IMR-90 (cell line): ENCODE measurements around the gene IL1RAPL1. TPM values are rescaled to one million over a fixed set of nuclear protein-coding genes. Genes with fewer than 3 reads are reported as not detected.

ENCODE experiments used
- ATAC-seq: fragments of 200-7000 bp; cut with Tn5 transposase; 2 replicates; pipeline ENCODE4 v1.9.1; 2020; ENCODE audit warnings: low read depth, mild to moderate bottlenecking, moderate library complexity
- BruUV-seq: library from RNA; stranded (reverse); fragments of 400-500 nt; replicated peaks from 2 replicates; lab custom pipeline; 2021; lab: Mats Ljungman, UMichigan
- CTCF ChIA-PET: fragments of 300-600 bp; formaldehyde crosslinking; extraction: SDS; loops from one replicate; lab custom pipeline; 2021; ENCODE audit warnings: antibody characterized with exemption; lab: Yijun Ruan, JAX
- POLR2A ChIA-PET: fragments of 300-600 bp; sonication (Branson Sonifier 250); formaldehyde crosslinking; loops from one replicate; lab custom pipeline; 2022; ENCODE audit warnings: antibody characterized with exemption; ENCODE audit not compliant: unreplicated experiment; lab: Charles Lee
- DNase-seq: peaks from one replicate; pipeline ENCODE4 v3.0.0; 2013
- H2AFZ ChIP-seq: replicated peaks from 2 replicates; pipeline ENCODE3; 2013; ENCODE audit warnings: low read length, mild to moderate bottlenecking; ENCODE audit not compliant: poor library complexity
- H2AK5ac ChIP-seq: 2 replicates; pipeline ENCODE4 v1.6.1; 2013; ENCODE audit warnings: low read depth, low read length, inconsistent platforms
- H2AK9ac ChIP-seq: replicated peaks from 2 replicates; pipeline ENCODE3; 2013; ENCODE audit warnings: mild to moderate bottlenecking, low read depth, low read length, moderate library complexity; ENCODE audit not compliant: poor library complexity
- H2BK120ac ChIP-seq: 2 replicates; pipeline ENCODE4 v1.6.1; 2013; ENCODE audit warnings: low read depth, low read length, inconsistent platforms
- H2BK15ac ChIP-seq: 3 replicates; pipeline ENCODE4 v1.6.1; 2013; ENCODE audit warnings: low read depth, low read length, inconsistent platforms
- H2BK20ac ChIP-seq: 2 replicates; pipeline ENCODE4 v1.6.1; 2013; ENCODE audit warnings: low read depth, mild to moderate bottlenecking, inconsistent platforms, low read length, moderate library complexity
- H2BK5ac ChIP-seq: 2 replicates; pipeline ENCODE4 v1.6.1; 2013; ENCODE audit warnings: mild to moderate bottlenecking, low read depth, low read length, inconsistent platforms; ENCODE audit not compliant: poor library complexity, severe bottlenecking
- H3K14ac ChIP-seq: replicated peaks from 2 replicates; pipeline ENCODE4 v1.6.1; 2013; ENCODE audit warnings: low read depth, low read length, inconsistent platforms
- H3K18ac ChIP-seq: 2 replicates; pipeline ENCODE4 v1.6.1; 2013; ENCODE audit warnings: low read depth, low read length, control low read depth
- H3K23ac ChIP-seq: 2 replicates; pipeline ENCODE4 v1.6.1; 2013; ENCODE audit warnings: low read depth, low read length, inconsistent platforms
- H3K27ac ChIP-seq: 2 replicates; pipeline ENCODE4 v1.5.1; 2013; ENCODE audit warnings: mild to moderate bottlenecking, control low read depth, low read length; ENCODE audit not compliant: insufficient read depth
- H3K27me3 ChIP-seq: 2 replicates; pipeline ENCODE4 v1.6.1; 2013; ENCODE audit warnings: low read length; ENCODE audit not compliant: control insufficient read depth, insufficient read depth
- H3K36me3 ChIP-seq: 2 replicates; pipeline ENCODE4 v1.6.1; 2013; ENCODE audit warnings: low read length, mixed read lengths; ENCODE audit not compliant: control insufficient read depth, insufficient read depth
- H3K4ac ChIP-seq: 2 replicates; pipeline ENCODE4 v1.6.1; 2013; ENCODE audit warnings: low read depth, low read length, inconsistent platforms
- H3K4me1 ChIP-seq: 2 replicates; pipeline ENCODE4 v1.6.1; 2013; ENCODE audit warnings: low read length, mixed read lengths; ENCODE audit not compliant: control insufficient read depth, insufficient read depth
- H3K4me2 ChIP-seq: 2 replicates; pipeline ENCODE4 v1.6.1; 2013; ENCODE audit warnings: low read depth, mild to moderate bottlenecking, control low read depth, low read length, moderate library complexity
- H3K4me3 ChIP-seq: 2 replicates; pipeline ENCODE4 v1.5.1; 2013; ENCODE audit warnings: low read depth, mild to moderate bottlenecking, control low read depth, low read length, moderate library complexity; ENCODE audit not compliant: insufficient read depth
- H3K56ac ChIP-seq: 2 replicates; pipeline ENCODE4 v1.6.1; 2013; ENCODE audit warnings: low read length, inconsistent platforms; ENCODE audit not compliant: insufficient read depth; ENCODE audit errors: extremely low read depth
- H3K79me1 ChIP-seq, 2 experiments: 2 replicates each; pipeline ENCODE4 v1.6.1; 2013; ENCODE audit warnings: low read length in 2 of 2, inconsistent platforms in 1 of 2, low read depth in 1 of 2
- H3K9ac ChIP-seq: 2 replicates; pipeline ENCODE4 v1.6.1; 2013; ENCODE audit warnings: low read depth, low read length, control low read depth
- H3K9me1 ChIP-seq: 2 replicates; pipeline ENCODE4 v1.6.1; 2013; ENCODE audit warnings: low read length, inconsistent platforms; ENCODE audit not compliant: insufficient read depth
- H3K9me3 ChIP-seq: 2 replicates; pipeline ENCODE4 v1.6.1; 2013; ENCODE audit warnings: low read length; ENCODE audit not compliant: control insufficient read depth, insufficient read depth
- H4K20me1 ChIP-seq: 2 replicates; pipeline ENCODE4 v1.6.1; 2013; ENCODE audit warnings: low read length, inconsistent platforms; ENCODE audit not compliant: insufficient read depth
- H4K5ac ChIP-seq: 2 replicates; pipeline ENCODE4 v1.6.1; 2013; ENCODE audit warnings: mild to moderate bottlenecking, low read depth, low read length, control low read depth
- H4K8ac ChIP-seq, 2 experiments: 2 replicates each; pipeline ENCODE4 v1.6.1; 2013; ENCODE audit warnings: low read depth in 2 of 2, low read length in 2 of 2, control low read depth in 1 of 2, inconsistent platforms in 1 of 2
- H4K91ac ChIP-seq: 2 replicates; pipeline ENCODE4 v1.6.1; 2013; ENCODE audit warnings: low read depth, low read length, inconsistent platforms; ENCODE audit not compliant: insufficient read depth
- BHLHE40 ChIP-seq: fragments of 150-350 bp; IDR thresholded peaks from 2 replicates; pipeline ENCODE4 v1.6.1; 2016; ENCODE audit warnings: mild to moderate bottlenecking, low read depth, low read length
- CEBPB ChIP-seq: IDR thresholded peaks from 2 replicates; pipeline ENCODE4 v1.6.1; 2012; ENCODE audit warnings: low read depth, low read length, improper control_type of control experiment
- MAZ ChIP-seq: IDR thresholded peaks from 2 replicates; pipeline ENCODE4 v1.6.1; 2012; ENCODE audit warnings: low read depth, mild to moderate bottlenecking, low read length, improper control_type of control experiment, moderate library complexity, borderline replicate concordance
- NFE2L2 ChIP-seq: fragments of 150-350 bp; IDR thresholded peaks from 2 replicates; pipeline ENCODE4 v1.6.1; 2016; ENCODE audit warnings: low read depth, mild to moderate bottlenecking, low read length
- POLR2A ChIP-seq: IDR thresholded peaks from 2 replicates; pipeline ENCODE4 v1.6.1; 2012; ENCODE audit warnings: mild to moderate bottlenecking, low read depth, low read length
- SMC3 ChIP-seq: fragments of 150-350 bp; IDR thresholded peaks from 2 replicates; pipeline ENCODE4 v1.6.1; 2016; ENCODE audit warnings: low read depth, mild to moderate bottlenecking, antibody characterized with exemption, low read length, moderate library complexity
- WGBS, 2 experiments: methylation state at CpG; one replicate each; pipeline versions ENCODE4 v1.1.5 to v1.1.7; 2013; ENCODE audit warnings: missing lambda C conversion rate in 2 of 2; ENCODE audit not compliant: insufficient read length in 1 of 2; ENCODE audit errors: extremely low coverage in 2 of 2; 5-methylcytosine and 5-hydroxymethylcytosine counted together
- dilution Hi-C: fragments of 300-500 bp; cut with HindIII; formaldehyde crosslinking; loops from one replicate; pipeline ENCODE4 v1.14.3; 2018; ENCODE audit warnings: low sequenced_read_pairs; ENCODE audit not compliant: unreplicated experiment
- in situ Hi-C: fragments of 300-500 bp; cut with MboI; formaldehyde crosslinking; loops from 3 replicates; pipeline ENCODE4 v1.14.3; 2019; ENCODE audit warnings: low sequenced_read_pairs, inconsistent platforms, mixed read lengths
- intact Hi-C: fragments of 100-400 bp; cut with micrococcal nuclease; formaldehyde crosslinking; loops from 2 replicates; pipeline ENCODE4 v1.10.0; 2022
- polyA plus RNA-seq, 3 experiments: library from polyadenylated mRNA; depleted of rRNA; stranded (reverse); fragments of >200 nt; gene quantifications; 2 replicates each; pipeline ENCODE4 v1.2.3, GENCODE V29; 2012; ENCODE audit warnings: low replicate concordance in 1 of 3
- total RNA-seq: library from RNA; depleted of rRNA; stranded (reverse); fragments of >200 nt; gene quantifications from 2 replicates; pipeline ENCODE4 v1.2.3, GENCODE V29; 2012
- TF ChIP-seq, protein P1 (sequence below): fragments of 150-350 bp; IDR thresholded peaks from 2 replicates; pipeline ENCODE4 v1.6.1; 2016; ENCODE audit warnings: low read depth, mild to moderate bottlenecking, low read length, moderate library complexity, borderline replicate concordance
- TF ChIP-seq, protein P2 (sequence below): conservative IDR thresholded peaks from 2 replicates; pipeline ENCODE4 v1.5.1; 2012; ENCODE audit warnings: mild to moderate bottlenecking, low read depth, low read length, improper control_type of control experiment

Gene IL1RAPL1
- total and polyA plus RNA-seq, 2 of the 4 experiments (the other 2 are of a cell fraction), result 1.5 to 9.0 TPM

DNA sequence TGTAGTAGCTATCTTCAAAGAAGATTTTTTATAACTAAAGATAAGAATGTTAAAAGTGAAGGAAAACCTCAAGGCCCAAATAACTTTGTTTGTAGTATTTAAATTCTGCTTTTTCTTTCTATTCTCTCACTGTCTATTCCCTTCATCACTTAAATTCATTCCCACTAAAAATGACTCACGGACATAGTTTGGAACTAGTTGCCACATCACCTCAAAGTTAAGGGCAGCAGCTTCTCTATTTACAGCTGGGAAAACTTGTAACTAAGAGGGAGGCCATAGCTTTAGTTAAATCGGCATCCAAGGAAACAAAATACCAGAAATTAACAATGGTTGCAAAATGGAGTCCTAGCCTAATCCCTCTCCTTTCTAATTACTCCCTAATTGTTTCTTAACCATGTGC lies 1302.8 kb downstream of the IL1RAPL1 start:
- Histone ChIP-seq H3K4me1 (no peaks in the 10 kb centered on the region), H3K23ac (no peak overlapping the region), H2AK9ac (no peak overlapping the region), H3K36me3 (no peaks in the 10 kb centered on the region), H2AK5ac (no peak overlapping the region), H3K9ac (no peak overlapping the region), H4K8ac (no peak overlapping the region), H3K79me1 (no peaks in the 10 kb centered on the region), H4K5ac (no peak overlapping the region), H4K20me1 (no peaks in the 10 kb centered on the region; the same call in 1 of the 2 replicates), H3K4me3 (no peak overlapping the region), H3K27ac (no peak overlapping the region), H3K9me3 (no peaks in the 10 kb centered on the region), H3K14ac (no peak overlapping the region), H3K4ac (no peak overlapping the region), H2BK120ac (no peak overlapping the region), H3K18ac (no peak overlapping the region), H3K4me2 (no peak overlapping the region), H3K27me3 (no peaks in the 10 kb centered on the region; the same call in 1 of the 2 replicates), H2BK5ac (no peak overlapping the region), H2AFZ (no peak overlapping the region), H2BK15ac (no peak overlapping the region), H3K9me1 (no peaks in the 10 kb centered on the region), H2BK20ac (no peak overlapping the region), H4K91ac (no peak overlapping the region), H3K56ac (no peak overlapping the region)
- DNase-seq, result peak; percentile 43
- no CpG with 5 or more reads among the region's 2 CpGs for WGBS, 2 experiments
- in situ Hi-C loops, result loop anchor here (10.0 kb wide), 1 partner anchor 205 kb away; no protein-coding TSS in a partner anchor
- dilution Hi-C loops, result no loop called here
- POLR2A ChIA-PET, result interaction anchor here (0.6 kb wide), 1 partner anchor 26 kb away, joined by 3 read pairs; no protein-coding TSS in a partner anchor
- intact Hi-C loops, result no loop called here
- no peak for ATAC-seq
- CTCF ChIA-PET, result interaction anchor here (0.7 to 1.1 kb wide), 2 partner anchors 17 to 403 kb away, joined by 3 to 4 read pairs; no protein-coding TSS in a partner anchor
- TF ChIP-seq CEBPB (peak; percentile 20; the same call in 1 of the 2 replicates), SMC3 (no peak), BHLHE40 (no peak), POLR2A (no peak), MAZ (no peak), NFE2L2 (no peak)
- TF ChIP-seq, protein P1, sequence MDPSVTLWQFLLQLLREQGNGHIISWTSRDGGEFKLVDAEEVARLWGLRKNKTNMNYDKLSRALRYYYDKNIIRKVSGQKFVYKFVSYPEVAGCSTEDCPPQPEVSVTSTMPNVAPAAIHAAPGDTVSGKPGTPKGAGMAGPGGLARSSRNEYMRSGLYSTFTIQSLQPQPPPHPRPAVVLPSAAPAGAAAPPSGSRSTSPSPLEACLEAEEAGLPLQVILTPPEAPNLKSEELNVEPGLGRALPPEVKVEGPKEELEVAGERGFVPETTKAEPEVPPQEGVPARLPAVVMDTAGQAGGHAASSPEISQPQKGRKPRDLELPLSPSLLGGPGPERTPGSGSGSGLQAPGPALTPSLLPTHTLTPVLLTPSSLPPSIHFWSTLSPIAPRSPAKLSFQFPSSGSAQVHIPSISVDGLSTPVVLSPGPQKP, result no peak
- TF ChIP-seq, protein P2, sequence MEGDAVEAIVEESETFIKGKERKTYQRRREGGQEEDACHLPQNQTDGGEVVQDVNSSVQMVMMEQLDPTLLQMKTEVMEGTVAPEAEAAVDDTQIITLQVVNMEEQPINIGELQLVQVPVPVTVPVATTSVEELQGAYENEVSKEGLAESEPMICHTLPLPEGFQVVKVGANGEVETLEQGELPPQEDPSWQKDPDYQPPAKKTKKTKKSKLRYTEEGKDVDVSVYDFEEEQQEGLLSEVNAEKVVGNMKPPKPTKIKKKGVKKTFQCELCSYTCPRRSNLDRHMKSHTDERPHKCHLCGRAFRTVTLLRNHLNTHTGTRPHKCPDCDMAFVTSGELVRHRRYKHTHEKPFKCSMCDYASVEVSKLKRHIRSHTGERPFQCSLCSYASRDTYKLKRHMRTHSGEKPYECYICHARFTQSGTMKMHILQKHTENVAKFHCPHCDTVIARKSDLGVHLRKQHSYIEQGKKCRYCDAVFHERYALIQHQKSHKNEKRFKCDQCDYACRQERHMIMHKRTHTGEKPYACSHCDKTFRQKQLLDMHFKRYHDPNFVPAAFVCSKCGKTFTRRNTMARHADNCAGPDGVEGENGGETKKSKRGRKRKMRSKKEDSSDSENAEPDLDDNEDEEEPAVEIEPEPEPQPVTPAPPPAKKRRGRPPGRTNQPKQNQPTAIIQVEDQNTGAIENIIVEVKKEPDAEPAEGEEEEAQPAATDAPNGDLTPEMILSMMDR, result no peak
- no TSS peak for BruUV-seq
